RPMI7951 (cell line): ENCODE results near the gene GRM7. TPM values are rescaled to one million over a fixed set of nuclear protein-coding genes. Genes with fewer than 3 reads are reported as not detected.
A peak's percentile ranks its signal among the peaks of the same experiment; 100 is the strongest.

Experiments
- DNase-seq: peaks from one replicate; pipeline ENCODE4 v3.0.0-alpha.2; 2012; ENCODE audit warnings: low read depth
- total RNA-seq: library from RNA; depleted of rRNA; stranded (reverse); fragments of >200 nt; shearing (Covaris generic); gene quantifications from 2 replicates; pipeline ENCODE4 v1.2.3, GENCODE V29; 2014

GRM7 gene
- total RNA-seq, 1 experiment from 2014 or later, result not detected

GRCh38 chr3:7576071-7576470 is 715.2 kb downstream of the GRM7 start:
- no peak for DNase-seq

GRCh38 chr3:7576506-7576905 is 715.6 kb downstream of the GRM7 start:
- DNase-seq, result no peak

- no peak for DNase-seq
Measured at GRCh38 chr3:7577513-7577912, 716.6 kb downstream of the GRM7 start.

GRCh38 chr3:7581831-7582230 is 720.9 kb downstream of the GRM7 start:
- DNase-seq, result no peak

GRCh38 chr3:7585052-7585451 is 724.1 kb downstream of the GRM7 start:
- DNase-seq, result no peak

- no peak for DNase-seq
Measured at GRCh38 chr3:7588236-7588635, 727.3 kb downstream of the GRM7 start.

- no peak for DNase-seq
Measured at GRCh38 chr3:7589526-7589925, 728.6 kb downstream of the GRM7 start.

- DNase-seq, result no peak
Measured at GRCh38 chr3:7602297-7602696, 741.4 kb downstream of the GRM7 start.

GRCh38 chr3:7607083-7607482 is 746.2 kb downstream of the GRM7 start:
- no peak for DNase-seq

- no peak for DNase-seq
Measured at GRCh38 chr3:7607676-7608075, 746.8 kb downstream of the GRM7 start.

- no peak for DNase-seq
Measured at GRCh38 chr3:7610634-7611033, 749.7 kb downstream of the GRM7 start.

GRCh38 chr3:7615043-7615442 is 754.1 kb downstream of the GRM7 start:
- no peak for DNase-seq

GRCh38 chr3:7618606-7619005 is 757.7 kb downstream of the GRM7 start:
- DNase-seq, result no peak

- no peak for DNase-seq
Measured at GRCh38 chr3:7620401-7620800, 759.5 kb downstream of the GRM7 start.

GRCh38 chr3:7621046-7621630 is 760.2 kb downstream of the GRM7 start:
- no peak for DNase-seq

GRCh38 chr3:7621651-7622050 is 760.7 kb downstream of the GRM7 start:
- DNase-seq, result no peak

GRCh38 chr3:7625021-7625420 is 764.1 kb downstream of the GRM7 start:
- no peak for DNase-seq

- no peak for DNase-seq
Measured at GRCh38 chr3:7630351-7630911, 769.5 kb downstream of the GRM7 start.

- peak; percentile 6 for DNase-seq
Measured at GRCh38 chr3:7630925-7631324, 770.0 kb downstream of the GRM7 start.

- no peak for DNase-seq
Measured at GRCh38 chr3:7632305-7632704, 771.4 kb downstream of the GRM7 start.

GRCh38 chr3:7637694-7638093 is 776.8 kb downstream of the GRM7 start:
- no peak for DNase-seq

- DNase-seq, result no peak
Measured at GRCh38 chr3:7638103-7638502, 777.2 kb downstream of the GRM7 start.

GRCh38 chr3:7640787-7641186 is 779.9 kb downstream of the GRM7 start:
- DNase-seq, result no peak

GRCh38 chr3:7646851-7647250 is 785.9 kb downstream of the GRM7 start:
- no peak for DNase-seq
